Measurements from ENCODE around the gene HABP4. TPM values are rescaled to one million over a fixed set of nuclear protein-coding genes. Genes with fewer than 3 reads are reported as not detected.
A peak's percentile ranks its signal among the peaks of the same experiment; 100 is the strongest.

Gene HABP4
- total RNA-seq, 4 donors from 2014 or later = 6.3 to 13.4 (median 10.2) TPM

GRCh38 chr9:96413302-96414221 lies 36.4 kb upstream of the HABP4 start:
- intact Hi-C loops (cut with DNase I; ENCODE audit: low total_unique reads) = no loop called here
- WGBS, 2 donors = 32 to 35% methylated on average over 7 of the region's 7 CpGs
- DNase-seq (ENCODE audit: low spot score in 2 of 2) = no peak
- TF ChIP-seq POLR2A (IDR thresholded peaks at IDR 0.05) (no peak), CTCF (IDR thresholded peaks at IDR 0.05) (no peak)
- no peak overlapping the region for H3K4me3 ChIP-seq (ENCODE audit: low read depth, poor library complexity, severe bottlenecking)

GRCh38 chr9:96417051-96417586 lies 32.9 kb upstream of the HABP4 start:
- peak overlapping the region; percentile 39 for H3K4me3 ChIP-seq (ENCODE audit: low read depth, poor library complexity, severe bottlenecking)
- 0% methylated on average over 17 to 26 of the region's 50 CpGs for WGBS, 2 donors
- TF ChIP-seq CTCF (IDR thresholded peaks at IDR 0.05) (no peak), POLR2A (IDR thresholded peaks at IDR 0.05) (no peak)
- intact Hi-C loops (cut with DNase I; ENCODE audit: low total_unique reads) = no loop called here
- DNase-seq (ENCODE audit: low spot score in 2 of 2) = peak; percentile 86 to 98

GRCh38 chr9:96417661-96418082 lies 32.3 kb upstream of the HABP4 start:
- TF ChIP-seq CTCF (IDR thresholded peaks at IDR 0.05) = no peak
- TF ChIP-seq POLR2A (IDR thresholded peaks at IDR 0.05) = no peak
- DNase-seq (ENCODE audit: low spot score in 2 of 2) = no peak
- intact Hi-C loops (cut with DNase I; ENCODE audit: low total_unique reads) = no loop called here
- peak overlapping the region; percentile 40 for H3K4me3 ChIP-seq (ENCODE audit: low read depth, poor library complexity, severe bottlenecking)
- WGBS, 2 donors = 0% methylated on average over 8 of the region's 62 CpGs; no CpG with 5 or more reads in 1 of the 2 donors

- peak within 1 kb of the TSS; percentile 63 for H3K4me3 ChIP-seq (ENCODE audit: low read depth, poor library complexity, severe bottlenecking)
- DNase-seq (ENCODE audit: low spot score in 2 of 2) = peak; percentile 96 to 99
- 0 to 2% methylated on average over 56 to 59 of the region's 100 CpGs for WGBS, 2 donors
- intact Hi-C loops (cut with DNase I; ENCODE audit: low total_unique reads) = no loop called here
- TF ChIP-seq POLR2A (IDR thresholded peaks at IDR 0.05) (no peak), CTCF (IDR thresholded peaks at IDR 0.05) (no peak)
Observed at GRCh38 chr9:96418083-96418919, 31.7 kb upstream of the HABP4 start, which contains the start of gene ZNF367. Gene ZNF367 (minus strand): TSS chr9:96418370. CDS start chr9:96418032, 338 bp downstream.

GRCh38 chr9:96418920-96419690 lies 30.9 kb upstream of the HABP4 start:
- DNase-seq (ENCODE audit: low spot score in 2 of 2) = peak; percentile 49 to 93
- 0 to 1% methylated on average over 30 to 31 of the region's 58 CpGs for WGBS, 2 donors
- H3K4me3 ChIP-seq (ENCODE audit: low read depth, poor library complexity, severe bottlenecking) = peak overlapping the region; percentile 63
- TF ChIP-seq CTCF (IDR thresholded peaks at IDR 0.05) = no peak
- TF ChIP-seq POLR2A (IDR thresholded peaks at IDR 0.05) = no peak
- intact Hi-C loops (cut with DNase I; ENCODE audit: low total_unique reads) = no loop called here
